Measurements from ENCODE around the gene FCGR2B.

- no peak for TF ChIP-seq CTCF (conservative IDR thresholded peaks at IDR 0.05; ENCODE audit: low read depth in 2 of 2)
- TF ChIP-seq REST (IDR thresholded peaks at IDR 0.05; ENCODE audit: unreplicated experiment): no peak
- no peak for TF ChIP-seq CREB1 (CRISPR knock-in tag; IDR thresholded peaks at IDR 0.05; ENCODE audit: low read depth)
- no peak for TF ChIP-seq ETS1 (IDR thresholded peaks at IDR 0.05)
- no peak for TF ChIP-seq EZH2 (IDR thresholded peaks at IDR 0.05; ENCODE audit: low read depth, unreplicated experiment)
- no peak for TF ChIP-seq POLR2AphosphoS5 (IDR thresholded peaks at IDR 0.05; ENCODE audit: low read depth)
- TF ChIP-seq EZH2phosphoT487 (IDR thresholded peaks at IDR 0.05; ENCODE audit: unreplicated experiment): no peak
- no peak for TF ChIP-seq NANOG (IDR thresholded peaks at IDR 0.05; ENCODE audit: borderline replicate concordance)
- no peak for TF ChIP-seq JUNB (IDR thresholded peaks at IDR 0.05; ENCODE audit: unreplicated experiment)
Measured at GRCh38 chr1:161722406-161722805, 59.5 kb downstream of the FCGR2B start.
